H1 (cell line): Measurements from ENCODE around the gene SMAD6. TPM values are rescaled to one million over a fixed set of nuclear protein-coding genes. Genes with fewer than 3 reads are reported as not detected.
A peak's percentile ranks its signal among the peaks of the same experiment; 100 is the strongest.

Source experiments
- CTCF ChIA-PET: fragments of 300-600 bp; sonication (Branson Sonifier 250); formaldehyde crosslinking; loops from one replicate; lab custom pipeline; 2021; ENCODE audit not compliant: partially characterized antibody; lab: Charles Lee
- POLR2A ChIA-PET: fragments of 300-600 bp; sonication (Branson Sonifier 250); formaldehyde crosslinking; loops from one replicate; lab custom pipeline; 2021; ENCODE audit warnings: inconsistent platforms; ENCODE audit not compliant: partially characterized antibody; lab: Charles Lee
- DNase-seq, 2 experiments: peaks; one replicate each; pipeline versions ENCODE4 v3.0.0 to v3.0.0-alpha.2; 2010 to 2022; ENCODE audit warnings: low spot score in 2 of 2, low read depth in 1 of 2, mixed read lengths in 1 of 2
- FAIRE-seq: peaks from 2 replicates; lab custom pipeline; 2011; peaks lifted over from hg19 to GRCh38; lab: Jason Lieb, UNC
- H2AFZ ChIP-seq: 2 replicates; pipeline ENCODE4 v1.8.1; 2012; ENCODE audit warnings: low read length, inconsistent platforms
- H2AK5ac ChIP-seq: 2 replicates; pipeline ENCODE4 v1.6.1; 2013; ENCODE audit warnings: low read depth, low read length
- H2BK120ac ChIP-seq: replicated peaks from 2 replicates; pipeline ENCODE3; 2013; ENCODE audit warnings: low read depth, low read length, inconsistent platforms
- H2BK12ac ChIP-seq: 2 replicates; pipeline ENCODE4 v1.6.1; 2013; ENCODE audit warnings: low read depth, low read length
- H2BK15ac ChIP-seq: 2 replicates; pipeline ENCODE4 v1.6.1; 2013; ENCODE audit warnings: low read length
- H2BK20ac ChIP-seq: 2 replicates; pipeline ENCODE4 v1.6.1; 2013; ENCODE audit warnings: low read length
- H2BK5ac ChIP-seq: 2 replicates; pipeline ENCODE4 v1.6.1; 2013; ENCODE audit warnings: low read depth, low read length
- H3K14ac ChIP-seq: 2 replicates; pipeline ENCODE4 v1.6.1; 2013; ENCODE audit warnings: inconsistent platforms; ENCODE audit not compliant: insufficient read length
- H3K18ac ChIP-seq: 2 replicates; pipeline ENCODE4 v1.6.1; 2013; ENCODE audit warnings: low read length; ENCODE audit errors: extremely low read depth
- H3K23ac ChIP-seq: 2 replicates; pipeline ENCODE4 v1.6.1; 2013; ENCODE audit warnings: inconsistent platforms; ENCODE audit not compliant: insufficient read length
- H3K23me2 ChIP-seq: 2 replicates; pipeline ENCODE4 v1.6.1; 2013; ENCODE audit warnings: low read depth, low read length
- H3K27ac ChIP-seq: 2 replicates; pipeline ENCODE4 v1.6.1; 2011; ENCODE audit warnings: low read depth, low read length, inconsistent platforms
- H3K27me3 ChIP-seq, 4 experiments: replicated peaks in 1 of 4; 1 replicate in 1 of 4; 2 replicates in 3 of 4; pipeline versions ENCODE4 v1.6.1 to v1.8.1; 2011 to 2013; ENCODE audit warnings: low read length in 3 of 4, mild to moderate bottlenecking in 3 of 4, inconsistent platforms in 2 of 4, mixed read lengths in 2 of 4, moderate library complexity in 1 of 4; ENCODE audit not compliant: control insufficient read depth in 3 of 4, insufficient read depth in 3 of 4; ENCODE audit errors: extremely low read depth in 1 of 4
- H3K36me3 ChIP-seq, 4 experiments: 2 replicates each; pipeline versions ENCODE4 v1.6.1 to v1.8.1; 2011 to 2013; ENCODE audit warnings: mild to moderate bottlenecking in 4 of 4, low read length in 3 of 4, moderate library complexity in 2 of 4, control low read depth in 1 of 4, inconsistent platforms in 1 of 4; ENCODE audit not compliant: insufficient read depth in 4 of 4, control insufficient read depth in 2 of 4
- H3K4ac ChIP-seq: replicated peaks from 2 replicates; pipeline ENCODE3; 2013; ENCODE audit warnings: low read length, low read depth, mixed read lengths, inconsistent platforms; ENCODE audit not compliant: insufficient read length
- H3K4me1 ChIP-seq, 4 experiments: replicated peaks in 1 of 4; 1 replicate in 1 of 4; 2 replicates in 3 of 4; pipeline versions ENCODE4 v1.6.1 to v1.8.1; 2011 to 2013; ENCODE audit warnings: low read length in 3 of 4, inconsistent platforms in 2 of 4, mixed read lengths in 1 of 4; ENCODE audit not compliant: insufficient read depth in 4 of 4, control insufficient read depth in 3 of 4
- H3K4me2 ChIP-seq, 2 experiments: 2 replicates each; pipeline versions ENCODE4 v1.6.1 to v1.8.1; 2011 to 2013; ENCODE audit warnings: low read depth in 2 of 2, low read length in 2 of 2, control low read depth in 1 of 2, inconsistent platforms in 1 of 2, mild to moderate bottlenecking in 1 of 2; ENCODE audit not compliant: insufficient read depth in 1 of 2
- H3K4me3 ChIP-seq, 4 experiments: fragments of 200-600, 300-600 bp in 1 of 4; sonication (generic), shearing (Covaris generic), sonication (Bioruptor Twin) in 1 of 4; 2 replicates each; pipeline versions ENCODE4 v1.5.1 to v1.8.1; 2011 to 2016; ENCODE audit warnings: low read length in 4 of 4, low read depth in 3 of 4, control low read depth in 2 of 4, inconsistent platforms in 2 of 4, mild to moderate bottlenecking in 2 of 4, mixed read lengths in 1 of 4, moderate library complexity in 1 of 4; ENCODE audit not compliant: insufficient read depth in 2 of 4; ENCODE audit errors: extremely low read depth in 1 of 4
- H3K56ac ChIP-seq: replicated peaks from 2 replicates; pipeline ENCODE3; 2013; ENCODE audit warnings: low read depth, mild to moderate bottlenecking, mixed read lengths, low read length, inconsistent platforms; ENCODE audit not compliant: insufficient read length
- H3K79me1 ChIP-seq: 2 replicates; pipeline ENCODE4 v1.6.1; 2013; ENCODE audit warnings: low read depth, low read length, control low read depth
- H3K79me2 ChIP-seq, 2 experiments: 2 replicates each; pipeline versions ENCODE4 v1.6.1 to v1.8.1; 2012 to 2013; ENCODE audit warnings: low read length in 2 of 2, mild to moderate bottlenecking in 2 of 2, inconsistent platforms in 1 of 2; ENCODE audit not compliant: insufficient read depth in 2 of 2, control insufficient read depth in 1 of 2
- H3K9ac ChIP-seq, 4 experiments: replicated peaks in 1 of 4; 1 replicate in 1 of 4; 2 replicates in 3 of 4; pipeline versions ENCODE4 v1.6.1 to v1.8.1; 2011 to 2013; ENCODE audit warnings: low read depth in 3 of 4, low read length in 3 of 4, control low read depth in 2 of 4, mild to moderate bottlenecking in 2 of 4, moderate library complexity in 2 of 4, inconsistent platforms in 1 of 4; ENCODE audit errors: extremely low read depth in 1 of 4
- H3K9me3 ChIP-seq, 2 experiments: 2 replicates each; pipeline versions ENCODE4 v1.6.1 to v1.8.1; 2012 to 2013; ENCODE audit warnings: mild to moderate bottlenecking in 2 of 2, moderate library complexity in 2 of 2, control low read depth in 1 of 2, inconsistent platforms in 1 of 2, low read depth in 1 of 2, low read length in 1 of 2, mixed read lengths in 1 of 2; ENCODE audit not compliant: insufficient read depth in 2 of 2
- H4K20me1 ChIP-seq, 2 experiments: replicated peaks in 1 of 2; 2 replicates each; pipeline versions ENCODE3 to v1.8.1; 2011 to 2013; ENCODE audit warnings: inconsistent platforms in 2 of 2, low read length in 2 of 2, mild to moderate bottlenecking in 1 of 2; ENCODE audit not compliant: insufficient read depth in 2 of 2, control insufficient read depth in 1 of 2
- H4K5ac ChIP-seq: 2 replicates; pipeline ENCODE4 v1.6.1; 2013; ENCODE audit warnings: low read length, low read depth, mixed read lengths, inconsistent platforms; ENCODE audit not compliant: insufficient read length
- H4K8ac ChIP-seq: 2 replicates; pipeline ENCODE4 v1.8.0; 2013; ENCODE audit warnings: mild to moderate bottlenecking, moderate library complexity, low read length, inconsistent platforms; ENCODE audit not compliant: insufficient read depth; ENCODE audit errors: extremely low read depth
- H4K91ac ChIP-seq: replicated peaks from 2 replicates; pipeline ENCODE3; 2013; ENCODE audit warnings: low read length, mixed read lengths, inconsistent platforms; ENCODE audit not compliant: insufficient read length
- CHD1 ChIP-seq: IDR thresholded peaks from 2 replicates; pipeline ENCODE4 v1.6.1; 2012; ENCODE audit warnings: low read depth, low read length, improper control_type of control experiment
- CREB1 ChIP-seq: IDR thresholded peaks from 2 replicates; pipeline ENCODE4 v1.6.1; 2012; ENCODE audit warnings: inconsistent platforms
- HDAC2 ChIP-seq, 2 experiments: fragments of 300-600 bp in 1 of 2; sonication (generic) in 1 of 2; IDR thresholded peaks; 2 replicates each; pipeline ENCODE4 v1.6.1; 2011 to 2012; ENCODE audit warnings: low read depth in 2 of 2, low read length in 2 of 2, mild to moderate bottlenecking in 2 of 2, moderate library complexity in 2 of 2, borderline replicate concordance in 1 of 2, inconsistent platforms in 1 of 2
- KDM1A ChIP-seq: fragments of 200-600, 300-600 bp; sonication (generic); IDR thresholded peaks from 2 replicates; pipeline ENCODE4 v1.7.1; 2016; ENCODE audit warnings: mild to moderate bottlenecking, low read length, borderline replicate concordance
- PHF8 ChIP-seq: fragments of 200-600 bp; sonication (generic); conservative IDR thresholded peaks from 2 replicates; pipeline ENCODE4 v1.7.1; 2012; ENCODE audit warnings: low read depth, mild to moderate bottlenecking, inconsistent platforms, low read length, moderate library complexity
- POU5F1 ChIP-seq: IDR thresholded peaks from 2 replicates; pipeline ENCODE4 v1.6.1; 2011; ENCODE audit warnings: low read depth, mild to moderate bottlenecking, low read length, moderate library complexity
- RAD21 ChIP-seq, 2 experiments: IDR thresholded peaks in 1 of 2; conservative IDR thresholded peaks in 1 of 2; 2 replicates each; pipeline ENCODE4 v1.6.1; 2011; ENCODE audit warnings: low read depth in 2 of 2, low read length in 2 of 2, improper control_type of control experiment in 1 of 2, inconsistent platforms in 1 of 2, mild to moderate bottlenecking in 1 of 2, moderate library complexity in 1 of 2
- RBBP5 ChIP-seq: IDR thresholded peaks from 2 replicates; pipeline ENCODE4 v1.7.1; 2012; ENCODE audit warnings: low read depth, mild to moderate bottlenecking, inconsistent platforms, low read length, moderate library complexity, borderline replicate concordance
- SIN3A ChIP-seq, 2 experiments: IDR thresholded peaks in 1 of 2; conservative IDR thresholded peaks in 1 of 2; 2 replicates each; pipeline ENCODE4 v1.6.1; 2011 to 2012; ENCODE audit warnings: low read length in 2 of 2, improper control_type of control experiment in 1 of 2, low read depth in 1 of 2, mild to moderate bottlenecking in 1 of 2
- SIX5 ChIP-seq: IDR thresholded peaks from 2 replicates; pipeline ENCODE4 v1.6.1; 2011; ENCODE audit warnings: mild to moderate bottlenecking, low read depth, low read length
- SP1 ChIP-seq: IDR thresholded peaks from 2 replicates; pipeline ENCODE4 v1.6.1; 2011; ENCODE audit warnings: low read depth, low read length
- WGBS, 2 experiments: shearing (Covaris generic) in 1 of 2; methylation state at CpG; one replicate each; pipeline versions ENCODE4 v1.1.6 to v1.1.7; 2013 to 2015; ENCODE audit warnings: low lambda C conversion rate in 2 of 2, mixed read lengths in 2 of 2, inconsistent platforms in 1 of 2, low coverage in 1 of 2, missing lambda C conversion rate in 1 of 2; ENCODE audit not compliant: insufficient replicate concordance in 2 of 2, insufficient coverage in 1 of 2, insufficient read length in 1 of 2; ENCODE audit errors: extremely low coverage in 1 of 2, missing lambda C conversion rate in 1 of 2; 5-methylcytosine and 5-hydroxymethylcytosine counted together
- polyA plus RNA-seq, 7 experiments: library from polyadenylated mRNA; depleted of rRNA in 3 of 7; stranded (reverse) in 5 of 7; unstranded in 2 of 7; fragments of >200 nt in 5 of 7; fragments of 200-250 nt in 2 of 7; gene quantifications; 1 replicate in 5 of 7; 2 replicates in 1 of 7; 4 replicates in 1 of 7; pipeline versions ENCODE4 v1.2.1 to v1.2.3, GENCODE V29; 2011 to 2013; ENCODE audit warnings: missing spikeins in 2 of 7, mixed read lengths in 2 of 7
- total RNA-seq: library from RNA; stranded (reverse); fragmentation: NEBNext Ultra II Directional; extraction: Animal tissue kit (Norgen Biotek cat#: 25700); gene quantifications from 2 replicates; pipeline ENCODE4 v1.2.1, GENCODE V29; 2021

Gene SMAD6
- total and polyA plus RNA-seq, 2 of the 8 experiments (the other 6 are each of a cell fraction or from before 2014, with no cell fraction given), result 1.8 to 7.0 TPM

DNA sequence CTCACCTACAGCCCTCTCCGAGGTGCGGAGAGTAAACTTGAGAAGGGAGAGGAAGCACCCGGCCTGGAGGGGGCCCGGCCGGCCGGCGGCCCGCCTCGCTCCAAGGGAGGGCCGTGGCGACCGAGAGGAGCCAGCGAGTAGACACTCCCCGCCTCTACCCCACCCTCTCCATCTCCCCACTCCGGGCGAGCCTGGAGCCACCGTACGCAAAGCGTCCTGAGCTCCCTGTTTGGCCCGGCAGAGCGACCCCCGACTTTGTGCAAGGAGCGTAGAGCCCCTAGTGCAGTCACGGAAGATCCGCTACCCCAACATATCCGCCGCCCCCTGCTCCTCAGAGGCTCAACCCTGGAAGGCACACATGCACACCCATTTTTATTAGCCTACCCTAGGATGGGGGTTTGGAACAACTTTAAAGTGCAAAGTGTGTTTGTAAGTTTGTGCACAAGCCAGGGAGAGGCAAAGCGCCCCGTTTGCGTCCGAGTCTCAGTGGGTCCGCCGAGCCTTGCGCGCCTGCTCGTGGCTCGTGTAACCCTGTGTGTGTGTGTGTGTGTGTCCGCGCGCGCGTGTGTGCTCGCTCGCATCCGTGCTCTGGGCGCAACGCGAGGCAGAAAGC, 508 bp upstream of the SMAD6 start:
- DNase-seq, result peak in 1 of 2 experiments; percentile 83
- TF ChIP-seq PHF8 (no peak), SIN3A (conservative IDR thresholded peaks at IDR 0.05 in 1 of 2, IDR thresholded peaks at IDR 0.05 in 1 of 2; ENCODE audit: low read depth in 1 of 2, low read length in 2 of 2) (0 out of 4 replicates have a peak, but pooled peaks of 1 of the 2 experiments have one; percentile 12), KDM1A (peak; percentile 63; the same call in 1 of the 2 replicates), CREB1 (no peak), SP1 (no peak), RBBP5 (peak; percentile 46; the same call in 1 of the 2 replicates), POU5F1 (no peak), RAD21 (IDR thresholded peaks at IDR 0.05 in 1 of 2, conservative IDR thresholded peaks at IDR 0.05 in 1 of 2; ENCODE audit: low read depth in 2 of 2, low read length in 2 of 2) (no peak), HDAC2 (IDR thresholded peaks at IDR 0.05; ENCODE audit: borderline replicate concordance in 1 of 2, low read depth in 2 of 2, low read length in 2 of 2) (0 out of 4 replicates have a peak, but pooled peaks of 1 of the 2 experiments have one; percentile 2), SIX5 (no peak), CHD1 (no peak)

More for the DNA sequence above, 508 bp upstream of the SMAD6 start:
- Histone ChIP-seq H3K56ac (peak overlapping the region; percentile 40), H4K8ac (peak overlapping the region; percentile 74), H3K4ac (no peak overlapping the region), H2AFZ (peak overlapping the region; percentile 35), H2BK15ac (peak overlapping the region; percentile 83; the same call in 1 of the 2 replicates), H4K20me1 (peaks cover 9 to 19% of the 10 kb centered on the region in 2 experiments), H3K4me2 (peak overlapping the region; percentile 90 to 96), H3K23ac (no peak overlapping the region), H3K79me2 (no peaks in the 10 kb centered on the region), H4K91ac (peak overlapping the region; percentile 86), H4K5ac (peak overlapping the region; percentile 64), H3K27me3 (peaks cover 18 to 45% (median 35%) of the 10 kb centered on the region in 4 experiments; a peak in 6 of 7 replicates), H3K4me1 (peaks cover 0 to 25% (median 10%) of the 10 kb centered on the region in 4 experiments; a peak in 6 of 7 replicates), H3K4me3 (peak overlapping the region; percentile 54 to 83 (median 70)), H3K27ac (no peak overlapping the region), H3K9me3 (no peaks in the 10 kb centered on the region), H3K23me2 (peaks cover 26% of the 10 kb centered on the region; the same call in 1 of the 2 replicates), H2BK5ac (peak overlapping the region; percentile 6; the same call in 1 of the 2 replicates), H3K79me1 (no peaks in the 10 kb centered on the region), H3K14ac (no peak overlapping the region), H3K36me3 (peaks cover 0 to 8% (median 0%) of the 10 kb centered on the region in 4 experiments; a peak in 1 of 8 replicates), H2BK120ac (no peak overlapping the region), H2BK20ac (no peak overlapping the region), H3K9ac (peak overlapping the region in 1 of 4 experiments; percentile 32; a peak in 3 of 7 replicates), H2AK5ac (no peak overlapping the region), H2BK12ac (peak overlapping the region; percentile 82; the same call in 1 of the 2 replicates), H3K18ac (peak overlapping the region; percentile 55)
- no peak for FAIRE-seq
- POLR2A ChIA-PET, result interaction anchor here (0.8 to 3.5 kb wide), 13 partner anchors 10 to 128 kb away, joined by 3 to 17 read pairs (median 4); no protein-coding TSS in a partner anchor
- 2% methylated on average over 47 of the region's 48 CpGs; no CpG with 5 or more reads in 1 of the 2 experiments for WGBS, 2 experiments
- CTCF ChIA-PET, result interaction anchor here (0.9 to 16.9 kb wide), 10 partner anchors 10 to 150 kb away, joined by 3 to 361 read pairs (median 6); no protein-coding TSS in a partner anchor
